Skeletal muscle satellite cell (primary cell): ENCODE data around the gene MCMBP. TPM values are rescaled to one million over a fixed set of nuclear protein-coding genes. Genes with fewer than 3 reads are reported as not detected.
"Not testable (repeated sequence)": the region's sequence is repeated elsewhere in the genome, so short reads cannot be mapped to it uniquely, and the experiment has no call there.

ENCODE experiments used
- H3K27me3 ChIP-seq: 2 replicates; pipeline ENCODE4 v1.7.0; 2013; ENCODE audit warnings: low read length; ENCODE audit not compliant: control insufficient read depth, insufficient read depth
- H3K36me3 ChIP-seq: 2 replicates; pipeline ENCODE4 v1.7.0; 2013; ENCODE audit warnings: mild to moderate bottlenecking, control low read depth, low read length; ENCODE audit not compliant: insufficient read depth
- H3K4me1 ChIP-seq: 2 replicates; pipeline ENCODE4 v1.7.0; 2013; ENCODE audit warnings: low read length; ENCODE audit not compliant: control insufficient read depth, insufficient read depth
- H3K4me2 ChIP-seq: 2 replicates; pipeline ENCODE4 v1.7.0; 2013; ENCODE audit warnings: mild to moderate bottlenecking, low read length
- H3K4me3 ChIP-seq: 2 replicates; pipeline ENCODE4 v1.7.0; 2013; ENCODE audit warnings: low read length
- H3K9ac ChIP-seq: 2 replicates; pipeline ENCODE4 v1.7.0; 2013; ENCODE audit warnings: mild to moderate bottlenecking, low read depth, low read length, moderate library complexity
- H3K9me3 ChIP-seq: replicated peaks from 2 replicates; pipeline ENCODE4 v1.7.0; 2013; ENCODE audit warnings: mild to moderate bottlenecking, control low read depth, low read length
- total RNA-seq: library from RNA; depleted of rRNA; stranded (reverse); fragments of >200 nt; gene quantifications from 2 replicates; pipeline ENCODE4 v1.2.3, GENCODE V29; 2012; rRNA removed

Gene MCMBP
- total RNA-seq = 51.5 and 58.5 TPM in 2 replicates

- H3K9ac ChIP-seq = peak within 1 kb of the TSS; percentile 91
Measured at GRCh38 chr10:119872610-119872859, at the start of gene MCMBP. Gene MCMBP, minus strand, starts transcription at chr10:119872843. Its CDS starts 259 bp downstream, at chr10:119872584.

DNA sequence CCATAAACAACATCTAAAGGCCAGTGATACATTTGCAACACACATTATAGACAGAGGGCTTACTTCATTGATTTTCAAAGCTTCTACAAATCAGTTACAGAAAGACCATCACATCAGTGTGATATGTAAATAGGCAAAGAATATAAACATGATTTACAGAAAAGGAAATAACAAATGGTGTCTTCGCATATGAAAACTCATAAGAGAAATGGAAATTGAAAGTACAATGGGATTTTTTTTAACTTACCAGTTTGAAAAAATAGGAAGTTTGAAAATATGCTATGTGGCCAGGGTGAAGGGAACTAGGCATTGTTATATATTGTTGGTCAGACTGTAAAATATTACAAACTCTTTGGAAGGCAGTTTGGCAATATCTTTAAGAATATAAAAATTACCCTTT, 47.2 kb upstream of the MCMBP start:
- no peak overlapping the region for H3K4me3 ChIP-seq
- H3K4me2 ChIP-seq = no peak overlapping the region
- no peak overlapping the region for H3K9ac ChIP-seq
- peaks cover 66% of the 10 kb centered on the region for H3K36me3 ChIP-seq
- H3K27me3 ChIP-seq = no peaks in the 10 kb centered on the region
- H3K4me1 ChIP-seq = no peaks in the 10 kb centered on the region
- no peaks in the 10 kb centered on the region for H3K9me3 ChIP-seq

More at GRCh38 chr10:119872610-119872859, at the start of gene MCMBP:
- Histone ChIP-seq H3K9me3 (no peaks in the 10 kb centered on the region), H3K4me2 (peak within 1 kb of the TSS; percentile 85), H3K4me1 (peaks cover 18% of the 10 kb centered on the region), H3K27me3 (no peaks in the 10 kb centered on the region), H3K4me3 (peak within 1 kb of the TSS; percentile 78), H3K36me3 (no peaks in the 10 kb centered on the region)

DNA sequence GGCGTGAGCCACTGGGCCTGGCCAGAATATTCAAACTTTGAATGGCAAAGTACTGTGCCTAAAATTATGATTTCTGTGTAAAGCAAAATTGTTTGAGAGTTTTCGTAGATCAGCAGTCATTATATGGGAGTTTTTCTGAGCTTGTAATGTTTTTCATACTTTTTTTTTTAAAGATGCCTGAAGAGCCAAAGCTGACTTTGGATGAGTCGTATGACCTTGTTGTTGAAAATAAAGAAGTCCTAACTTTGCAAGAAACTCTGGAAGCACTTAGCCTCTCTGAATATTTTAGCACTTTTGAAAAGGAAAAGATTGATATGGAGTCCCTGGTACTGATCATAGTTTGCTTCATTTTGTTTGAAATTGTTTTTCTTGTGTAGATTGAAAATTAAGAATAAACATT, 46.6 kb upstream of the MCMBP start:
- Histone ChIP-seq H3K9ac (no peak overlapping the region), H3K27me3 (no peaks in the 10 kb centered on the region), H3K4me2 (no peak overlapping the region), H3K9me3 (no peaks in the 10 kb centered on the region), H3K4me3 (no peak overlapping the region), H3K36me3 (peaks cover 71% of the 10 kb centered on the region), H3K4me1 (no peaks in the 10 kb centered on the region)

DNA sequence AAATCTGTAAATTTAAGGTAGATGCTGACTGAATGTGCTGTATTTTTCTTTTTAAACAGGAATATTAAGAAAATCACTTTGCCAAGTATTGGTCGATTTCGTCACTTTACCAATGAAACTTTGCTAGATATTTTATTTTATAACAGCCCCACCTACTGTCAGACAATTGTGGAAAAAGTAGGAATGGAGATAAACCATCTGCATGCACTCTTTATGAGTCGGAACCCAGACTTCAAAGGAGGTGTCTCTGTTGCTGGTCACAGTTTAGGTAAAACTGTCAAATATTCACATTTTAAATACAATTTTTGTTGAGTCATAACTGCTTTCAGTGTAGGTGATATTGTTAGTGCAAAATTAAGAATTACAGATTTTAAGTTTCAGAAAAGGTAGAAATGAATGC, 45.1 kb upstream of the MCMBP start:
- no peaks in the 10 kb centered on the region for H3K9me3 ChIP-seq
- H3K36me3 ChIP-seq = peaks cover 76% of the 10 kb centered on the region
- no peaks in the 10 kb centered on the region for H3K4me1 ChIP-seq
- no peaks in the 10 kb centered on the region for H3K27me3 ChIP-seq
- no peak overlapping the region for H3K9ac ChIP-seq
- H3K4me3 ChIP-seq = no peak overlapping the region
- H3K4me2 ChIP-seq = no peak overlapping the region

DNA sequence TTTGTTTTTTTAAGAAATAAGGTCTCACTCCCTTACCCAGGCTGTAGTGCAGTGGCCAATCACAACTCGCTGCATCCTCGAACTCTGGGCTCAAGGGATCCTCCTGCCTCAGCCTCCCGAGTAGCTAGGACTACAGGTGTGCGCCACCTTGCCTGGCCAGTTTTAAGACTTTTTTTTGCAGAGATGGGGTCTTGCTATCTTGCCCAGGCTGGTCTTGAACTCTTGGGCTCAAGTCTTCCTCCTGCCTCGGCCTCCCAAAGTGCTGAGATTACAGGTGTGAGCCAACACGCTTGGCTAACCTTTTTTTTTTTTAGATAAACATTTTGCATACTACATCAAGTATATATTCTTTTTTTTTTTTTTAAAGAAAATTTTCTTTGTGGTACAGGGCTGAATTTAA, 38.0 kb upstream of the MCMBP start:
- H3K4me3 ChIP-seq = no peak overlapping the region

GRCh38 chr10:119908166-119908565, 35.5 kb upstream of the MCMBP start:
- no peak overlapping the region for H3K4me2 ChIP-seq
- no peaks in the 10 kb centered on the region for H3K4me1 ChIP-seq
- no peak overlapping the region for H3K9ac ChIP-seq
- H3K27me3 ChIP-seq = no peaks in the 10 kb centered on the region
- peaks cover 56% of the 10 kb centered on the region for H3K36me3 ChIP-seq
- no peaks in the 10 kb centered on the region for H3K9me3 ChIP-seq
- no peak overlapping the region for H3K4me3 ChIP-seq

More for the DNA sequence above, 38.0 kb upstream of the MCMBP start:
- Histone ChIP-seq H3K4me1 (no peaks in the 10 kb centered on the region), H3K9ac (no peak overlapping the region), H3K36me3 (peaks cover 49% of the 10 kb centered on the region), H3K27me3 (no peaks in the 10 kb centered on the region), H3K9me3 (no peaks in the 10 kb centered on the region), H3K4me2 (no peak overlapping the region)

GRCh38 chr10:119907695-119908094, 35.1 kb upstream of the MCMBP start:
- H3K4me1 ChIP-seq, H3K9me3 ChIP-seq, H3K4me2 ChIP-seq, H3K27me3 ChIP-seq, H3K9ac ChIP-seq, H3K4me3 ChIP-seq: not testable (repeated sequence)
- H3K36me3 ChIP-seq = peaks cover 56% of the 10 kb centered on the region

- Histone ChIP-seq H3K9ac (no peak overlapping the region), H3K4me3 (no peak overlapping the region), H3K4me1 (no peaks in the 10 kb centered on the region), H3K36me3 (peaks cover 58% of the 10 kb centered on the region), H3K27me3 (no peaks in the 10 kb centered on the region), H3K4me2 (no peak overlapping the region), H3K9me3 (no peaks in the 10 kb centered on the region)
Measured at GRCh38 chr10:119903946-119904666, 31.5 kb upstream of the MCMBP start.

DNA sequence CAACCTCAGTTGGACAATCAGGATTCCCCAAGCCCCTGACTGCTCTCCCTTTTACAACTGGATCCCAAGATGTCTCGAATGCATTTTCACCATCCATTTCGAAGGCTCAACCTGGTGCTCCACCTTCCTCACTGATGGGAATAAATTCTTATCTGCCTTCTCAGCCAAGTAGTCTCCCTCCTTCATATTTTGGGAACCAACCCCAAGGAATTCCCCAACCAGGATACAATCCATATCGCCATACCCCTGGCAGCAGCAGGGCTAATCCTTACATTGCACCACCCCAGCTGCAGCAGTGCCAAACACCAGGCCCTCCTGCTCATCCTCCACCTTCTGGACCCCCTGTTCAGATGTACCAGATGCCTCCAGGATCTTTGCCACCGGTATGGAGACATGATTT, 25.9 kb upstream of the MCMBP start:
- H3K4me1 ChIP-seq = peaks cover 37% of the 10 kb centered on the region
- no peak overlapping the region for H3K4me3 ChIP-seq
- no peaks in the 10 kb centered on the region for H3K27me3 ChIP-seq
- no peak overlapping the region for H3K4me2 ChIP-seq
- no peak overlapping the region for H3K9ac ChIP-seq
- H3K36me3 ChIP-seq = peaks cover 46% of the 10 kb centered on the region
- no peaks in the 10 kb centered on the region for H3K9me3 ChIP-seq

DNA sequence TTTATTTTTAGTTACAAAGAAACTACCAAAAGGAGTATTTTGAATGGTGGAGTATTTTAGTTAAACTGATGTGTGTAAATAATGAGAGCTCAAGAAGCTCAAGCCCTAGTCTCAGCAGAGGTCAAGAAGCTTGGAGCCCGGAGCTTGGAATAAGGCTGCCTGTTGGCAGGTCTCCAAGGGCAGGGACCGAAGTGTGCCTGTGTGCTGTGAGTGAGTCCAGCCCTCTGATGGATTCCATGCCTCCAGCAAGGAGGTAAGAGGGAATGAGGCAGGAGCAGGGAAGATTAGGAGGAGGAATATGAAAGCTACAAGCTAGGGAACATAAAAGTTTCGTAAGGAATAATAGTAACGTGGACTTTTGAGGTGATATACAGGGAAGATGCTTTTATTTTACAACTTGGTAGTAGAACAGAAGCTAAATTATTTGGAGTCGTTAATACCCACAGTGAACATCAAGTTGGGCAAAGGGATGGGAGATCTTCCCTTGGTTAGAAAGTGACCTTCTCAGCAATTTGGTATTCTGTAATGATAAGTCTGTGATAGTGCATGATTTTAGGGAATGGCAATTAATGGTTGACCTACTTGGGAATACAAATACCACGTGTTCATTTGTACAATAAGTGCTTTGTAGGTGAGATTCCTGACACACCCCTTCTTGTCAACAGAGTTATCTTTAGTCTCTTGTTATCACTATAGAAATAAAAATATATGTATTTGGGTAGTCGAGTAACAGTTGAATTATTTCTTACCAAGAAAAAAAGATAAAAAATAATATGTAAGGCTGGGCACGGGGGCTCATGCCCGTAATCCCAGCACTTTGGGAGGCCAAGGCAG, 24.5 kb upstream of the MCMBP start:
- H3K4me2 ChIP-seq = peak overlapping the region; percentile 72
- H3K4me3 ChIP-seq = peak overlapping the region; percentile 35
- H3K4me1 ChIP-seq = peaks cover 37% of the 10 kb centered on the region
- H3K27me3 ChIP-seq = no peaks in the 10 kb centered on the region
- peak overlapping the region; percentile 32 for H3K9ac ChIP-seq
- H3K36me3 ChIP-seq = peaks cover 34% of the 10 kb centered on the region
- H3K9me3 ChIP-seq = no peaks in the 10 kb centered on the region

- H3K4me2 ChIP-seq = peak overlapping the region; percentile 72
- H3K9ac ChIP-seq = peak overlapping the region; percentile 32
- H3K27me3 ChIP-seq = no peaks in the 10 kb centered on the region
- peaks cover 33% of the 10 kb centered on the region for H3K36me3 ChIP-seq
- peak overlapping the region; percentile 35 for H3K4me3 ChIP-seq
- H3K4me1 ChIP-seq = peaks cover 43% of the 10 kb centered on the region
- no peaks in the 10 kb centered on the region for H3K9me3 ChIP-seq
Measured at GRCh38 chr10:119896061-119896655, 23.5 kb upstream of the MCMBP start.
